ENCODE results near the gene CHCHD10.

The CHCHD10 gene

DNA sequence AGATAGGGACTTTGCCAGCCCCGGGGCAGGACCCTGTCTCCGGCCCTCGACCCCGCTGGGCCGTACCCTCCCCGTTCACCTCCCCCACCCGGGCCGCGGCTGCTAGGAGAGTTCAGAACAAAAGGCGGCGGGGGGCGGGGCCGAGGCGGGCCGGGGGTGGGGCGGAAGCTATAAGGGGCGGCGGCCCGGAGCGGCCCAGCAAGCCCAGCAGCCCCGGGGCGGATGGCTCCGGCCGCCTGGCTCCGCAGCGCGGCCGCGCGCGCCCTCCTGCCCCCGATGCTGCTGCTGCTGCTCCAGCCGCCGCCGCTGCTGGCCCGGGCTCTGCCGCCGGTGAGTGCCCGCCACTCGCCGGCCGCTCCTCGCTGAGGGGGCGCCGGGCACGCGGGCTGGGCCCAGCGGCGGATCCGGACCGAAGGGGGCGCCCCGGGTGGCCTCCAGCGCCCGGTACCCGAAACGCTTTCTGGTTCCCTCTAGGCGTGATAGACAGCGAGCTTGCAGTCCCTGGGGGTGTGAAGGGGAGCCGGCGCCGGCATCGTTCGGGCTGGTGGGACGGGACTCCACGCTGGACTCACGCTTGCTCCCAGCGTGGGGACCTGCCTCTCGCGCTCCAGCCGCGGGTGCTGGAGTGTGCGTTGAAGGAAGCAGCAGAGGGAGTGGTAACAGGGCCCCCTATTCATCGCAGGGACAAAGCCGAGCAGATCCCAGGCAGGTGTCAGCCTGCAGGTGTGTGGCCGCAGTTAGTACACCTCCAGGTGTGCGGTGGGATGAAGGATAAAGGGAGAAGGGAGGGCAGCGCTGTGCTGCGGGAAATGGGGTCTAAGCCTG lies 5.1 kb upstream of the CHCHD10 start, which contains the start of gene MMP11:
Gene MMP11 (plus strand): TSS at position 201 of the 825 bp plus-strand sequence. CDS start 22 bp downstream, at position 223.
- DNase-seq = peak in 2 of 3 donors; percentile 43 to 47
- Histone ChIP-seq H3K9me3 (ENCODE audit: control extremely low read depth in 1 of 5, control insufficient read depth in 4 of 5, insufficient read depth in 2 of 5, low read depth in 1 of 5, low read length in 4 of 5) (no peaks in the 10 kb centered on the region), H3K4me1 (ENCODE audit: control extremely low read depth in 1 of 4, control insufficient read depth in 4 of 4, insufficient read depth in 4 of 4, low read length in 3 of 4) (peaks cover 3 to 44% (median 35%) of the 10 kb centered on the region in 4 experiments), H3K4me3 (ENCODE audit: control insufficient read depth in 1 of 7, extremely low read depth in 1 of 7, insufficient read depth in 4 of 7, low read depth in 2 of 7, low read length in 6 of 7) (peak within 1 kb of the TSS in 6 of 7 experiments; percentile 27 to 70 (median 52)), H3K27me3 (replicated peaks in 2 of 5; ENCODE audit: control insufficient read depth in 4 of 5, insufficient read depth in 5 of 5, low read length in 4 of 5) (peaks cover 0 to 10% (median 0%) of the 10 kb centered on the region in 5 experiments), H3K36me3 (ENCODE audit: control insufficient read depth in 4 of 4, insufficient read depth in 4 of 4, low read length in 3 of 4) (no peaks in the 10 kb centered on the region), H3K27ac (ENCODE audit: insufficient read depth in 1 of 2, low read depth in 1 of 2, low read length in 2 of 2, poor library complexity in 1 of 2, severe bottlenecking in 2 of 2) (no peak within 1 kb of the TSS)
- ChIA-PET CTCF (interaction anchor here (0.8 to 3.0 kb wide), 2 partner anchors 73 to 76 kb away, joined by 3 to 18 read pairs; no protein-coding TSS in a partner anchor), POLR2A (interaction anchor here (0.6 kb wide), 1 partner anchor 10 kb away, joined by 7 read pairs; no protein-coding TSS in a partner anchor)
- WGBS (ENCODE audit: insufficient coverage) = 7% methylated on average over 61 of the region's 79 CpGs

GRCh38 chr22:23772315-23772648 lies 4.5 kb upstream of the CHCHD10 start:
- WGBS (ENCODE audit: insufficient coverage) = 50% methylated on average over 1 of the region's 6 CpGs
- peak overlapping the region in 5 of 7 experiments; percentile 19 to 70 (median 44) for H3K4me3 ChIP-seq (ENCODE audit: control insufficient read depth in 1 of 7, extremely low read depth in 1 of 7, insufficient read depth in 4 of 7, low read depth in 2 of 7, low read length in 6 of 7)
- POLR2A ChIA-PET = no interaction called here

DNA sequence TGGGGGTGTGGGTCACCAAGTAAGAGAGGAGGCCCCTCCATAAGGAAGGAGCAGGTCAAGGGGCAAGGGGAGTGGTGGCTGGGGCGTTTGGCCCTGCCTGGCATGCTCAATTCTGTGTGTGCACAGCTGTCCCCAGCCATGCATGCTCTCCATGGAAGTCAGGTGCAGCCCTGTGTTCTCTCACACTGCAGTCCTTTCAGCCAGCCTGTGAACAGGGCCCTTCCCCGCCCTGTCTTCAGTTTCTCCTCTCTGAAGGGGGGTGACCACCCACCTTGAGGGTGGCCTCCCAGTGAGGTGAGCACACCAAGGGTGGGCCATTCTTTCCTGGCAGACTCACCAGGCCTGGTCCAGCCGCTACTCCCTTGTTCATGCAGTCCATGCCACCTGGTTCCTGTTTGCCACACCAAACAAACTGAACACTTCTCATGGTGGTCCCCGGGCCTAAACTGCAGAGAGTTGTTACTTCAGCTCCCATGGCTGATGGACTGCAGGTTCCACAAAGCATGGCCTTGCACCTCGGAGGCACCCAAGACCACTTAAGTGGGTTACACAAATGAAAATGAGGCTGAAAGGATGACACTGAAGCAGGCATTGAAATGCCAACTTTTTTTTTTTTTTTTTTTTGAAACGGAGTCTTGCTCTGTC lies 1.7 kb upstream of the CHCHD10 start:
- POLR2A ChIA-PET = interaction anchor here (0.6 kb wide), 1 partner anchor 55 kb away, joined by 3 read pairs; no protein-coding TSS in a partner anchor

More at GRCh38 chr22:23772315-23772648, 4.5 kb upstream of the CHCHD10 start:
- Histone ChIP-seq H3K4me1 (ENCODE audit: control extremely low read depth in 1 of 4, control insufficient read depth in 4 of 4, insufficient read depth in 4 of 4, low read length in 3 of 4) (peaks cover 3 to 46% (median 36%) of the 10 kb centered on the region in 4 experiments), H3K36me3 (ENCODE audit: control insufficient read depth in 4 of 4, insufficient read depth in 4 of 4, low read length in 3 of 4) (no peaks in the 10 kb centered on the region), H3K9me3 (ENCODE audit: control extremely low read depth in 1 of 5, control insufficient read depth in 4 of 5, insufficient read depth in 2 of 5, low read depth in 1 of 5, low read length in 4 of 5) (no peaks in the 10 kb centered on the region), H3K27ac (ENCODE audit: insufficient read depth in 1 of 2, low read depth in 1 of 2, low read length in 2 of 2, poor library complexity in 1 of 2, severe bottlenecking in 2 of 2) (no peak overlapping the region), H3K27me3 (replicated peaks in 2 of 5; ENCODE audit: control insufficient read depth in 4 of 5, insufficient read depth in 5 of 5, low read length in 4 of 5) (peaks cover 0 to 10% (median 0%) of the 10 kb centered on the region in 5 experiments)
- CTCF ChIA-PET = interaction anchor here (1.9 to 4.8 kb wide), 3 partner anchors 74 to 79 kb away, joined by 12 to 20 read pairs (median 18); no protein-coding TSS in a partner anchor
- DNase-seq = no peak

DNA sequence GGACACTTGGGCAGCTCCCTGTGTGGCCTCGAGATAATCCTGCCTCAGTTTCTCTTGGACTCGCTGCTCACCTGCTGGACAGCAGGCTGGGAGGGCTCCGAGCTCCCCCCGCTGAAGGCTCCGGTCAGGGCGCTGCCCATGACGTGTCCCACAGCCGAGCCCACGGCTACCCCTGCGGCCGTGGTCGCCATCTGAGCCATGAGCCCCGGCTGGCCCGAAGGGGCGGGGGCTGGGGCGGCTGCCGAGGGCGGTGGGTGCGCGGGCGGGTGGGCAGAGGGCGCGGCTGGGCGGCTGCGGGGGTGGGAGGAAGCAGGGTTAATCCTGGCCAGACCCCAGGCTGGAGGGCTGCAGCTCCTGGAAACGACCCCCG lies 484 bp downstream of the CHCHD10 start:
- POLR2A ChIA-PET = interaction anchor here (0.5 to 1.5 kb wide), 2 partner anchors 79 to 122 kb away, joined by 3 read pairs; no protein-coding TSS in a partner anchor
- peaks cover 8 to 76% (median 67%) of the 10 kb centered on the region in 4 experiments for H3K4me1 ChIP-seq (ENCODE audit: control extremely low read depth in 1 of 4, control insufficient read depth in 4 of 4, insufficient read depth in 4 of 4, low read length in 3 of 4)

More for the DNA sequence above, 1.7 kb upstream of the CHCHD10 start:
- Histone ChIP-seq H3K4me1 (ENCODE audit: control extremely low read depth in 1 of 4, control insufficient read depth in 4 of 4, insufficient read depth in 4 of 4, low read length in 3 of 4) (peaks cover 3 to 64% (median 54%) of the 10 kb centered on the region in 4 experiments), H3K27me3 (replicated peaks in 2 of 5; ENCODE audit: control insufficient read depth in 4 of 5, insufficient read depth in 5 of 5, low read length in 4 of 5) (peaks cover 0 to 10% (median 0%) of the 10 kb centered on the region in 5 experiments), H3K36me3 (ENCODE audit: control insufficient read depth in 4 of 4, insufficient read depth in 4 of 4, low read length in 3 of 4) (peaks cover 0 to 15% (median 0%) of the 10 kb centered on the region in 4 experiments), H3K9me3 (ENCODE audit: control extremely low read depth in 1 of 5, control insufficient read depth in 4 of 5, insufficient read depth in 2 of 5, low read depth in 1 of 5, low read length in 4 of 5) (no peaks in the 10 kb centered on the region), H3K27ac (ENCODE audit: insufficient read depth in 1 of 2, low read depth in 1 of 2, low read length in 2 of 2, poor library complexity in 1 of 2, severe bottlenecking in 2 of 2) (no peak overlapping the region), H3K4me3 (ENCODE audit: control insufficient read depth in 1 of 7, extremely low read depth in 1 of 7, insufficient read depth in 4 of 7, low read depth in 2 of 7, low read length in 6 of 7) (no peak overlapping the region)
- 54% methylated on average over 4 of the region's 6 CpGs for WGBS (ENCODE audit: insufficient coverage)
- CTCF ChIA-PET = interaction anchor here (0.9 to 6.2 kb wide), 10 partner anchors 9 to 87 kb away, joined by 3 to 47 read pairs (median 8); partner anchors contain the start of genes SLC2A11 and VPREB3
- peak in 2 of 3 donors; percentile 30 to 47 for DNase-seq

GRCh38 chr22:23764899-23765881 lies 2.6 kb downstream of the CHCHD10 start:
- DNase-seq = no peak
- H3K9me3 ChIP-seq (ENCODE audit: control extremely low read depth in 1 of 5, control insufficient read depth in 4 of 5, insufficient read depth in 2 of 5, low read depth in 1 of 5, low read length in 4 of 5) = no peaks in the 10 kb centered on the region
- no peak overlapping the region for H3K27ac ChIP-seq (ENCODE audit: insufficient read depth in 1 of 2, low read depth in 1 of 2, low read length in 2 of 2, poor library complexity in 1 of 2, severe bottlenecking in 2 of 2)
- H3K36me3 ChIP-seq (ENCODE audit: control insufficient read depth in 4 of 4, insufficient read depth in 4 of 4, low read length in 3 of 4) = peaks cover 0 to 21% (median 0%) of the 10 kb centered on the region in 4 experiments
- ChIA-PET POLR2A (no interaction called here), CTCF (interaction anchor here (0.5 to 6.2 kb wide), 10 partner anchors 9 to 93 kb away, joined by 3 to 47 read pairs (median 3); partner anchors contain the start of genes SLC2A11 and VPREB3)
- peaks cover 7 to 64% (median 57%) of the 10 kb centered on the region in 4 experiments for H3K4me1 ChIP-seq (ENCODE audit: control extremely low read depth in 1 of 4, control insufficient read depth in 4 of 4, insufficient read depth in 4 of 4, low read length in 3 of 4)
- no peak overlapping the region for H3K4me3 ChIP-seq (ENCODE audit: control insufficient read depth in 1 of 7, extremely low read depth in 1 of 7, insufficient read depth in 4 of 7, low read depth in 2 of 7, low read length in 6 of 7)
- H3K27me3 ChIP-seq (replicated peaks in 2 of 5; ENCODE audit: control insufficient read depth in 4 of 5, insufficient read depth in 5 of 5, low read length in 4 of 5) = no peaks in the 10 kb centered on the region
- 100% methylated on average over 8 of the region's 9 CpGs for WGBS (ENCODE audit: insufficient coverage)

More for the DNA sequence above, 484 bp downstream of the CHCHD10 start:
- H3K27me3 ChIP-seq (replicated peaks in 2 of 5; ENCODE audit: control insufficient read depth in 4 of 5, insufficient read depth in 5 of 5, low read length in 4 of 5) = no peaks in the 10 kb centered on the region
- WGBS (ENCODE audit: insufficient coverage) = 32% methylated on average over 6 of the region's 27 CpGs
- no peaks in the 10 kb centered on the region for H3K9me3 ChIP-seq (ENCODE audit: control extremely low read depth in 1 of 5, control insufficient read depth in 4 of 5, insufficient read depth in 2 of 5, low read depth in 1 of 5, low read length in 4 of 5)
- peaks cover 0 to 21% (median 0%) of the 10 kb centered on the region in 4 experiments for H3K36me3 ChIP-seq (ENCODE audit: control insufficient read depth in 4 of 4, insufficient read depth in 4 of 4, low read length in 3 of 4)
- CTCF ChIA-PET = interaction anchor here (0.6 to 6.2 kb wide), 11 partner anchors 11 to 184 kb away, joined by 3 to 47 read pairs (median 4); partner anchors contain the start of genes SLC2A11 and VPREB3
- peak overlapping the region in 1 of 2 experiments; percentile 32 for H3K27ac ChIP-seq (ENCODE audit: insufficient read depth in 1 of 2, low read depth in 1 of 2, low read length in 2 of 2, poor library complexity in 1 of 2, severe bottlenecking in 2 of 2)
- H3K4me3 ChIP-seq (ENCODE audit: control insufficient read depth in 1 of 7, extremely low read depth in 1 of 7, insufficient read depth in 4 of 7, low read depth in 2 of 7, low read length in 6 of 7) = peak overlapping the region in 6 of 7 experiments; percentile 72 to 92 (median 82)
- no peak for DNase-seq

GRCh38 chr22:23763954-23764353 lies 3.8 kb downstream of the CHCHD10 start:
- H3K9me3 ChIP-seq (ENCODE audit: control extremely low read depth in 1 of 5, control insufficient read depth in 4 of 5, insufficient read depth in 2 of 5, low read depth in 1 of 5, low read length in 4 of 5) = no peaks in the 10 kb centered on the region
- H3K4me1 ChIP-seq (ENCODE audit: control extremely low read depth in 1 of 4, control insufficient read depth in 4 of 4, insufficient read depth in 4 of 4, low read length in 3 of 4) = peaks cover 5 to 56% (median 46%) of the 10 kb centered on the region in 4 experiments
- 85% methylated on average over 4 of the region's 7 CpGs for WGBS (ENCODE audit: insufficient coverage)
- H3K27me3 ChIP-seq (replicated peaks in 2 of 5; ENCODE audit: control insufficient read depth in 4 of 5, insufficient read depth in 5 of 5, low read length in 4 of 5) = no peaks in the 10 kb centered on the region
- ChIA-PET POLR2A (no interaction called here), CTCF (interaction anchor here (1.6 kb wide), 1 partner anchor 86 kb away, joined by 6 read pairs; no protein-coding TSS in a partner anchor)
- no peak overlapping the region for H3K27ac ChIP-seq (ENCODE audit: insufficient read depth in 1 of 2, low read depth in 1 of 2, low read length in 2 of 2, poor library complexity in 1 of 2, severe bottlenecking in 2 of 2)
- H3K36me3 ChIP-seq (ENCODE audit: control insufficient read depth in 4 of 4, insufficient read depth in 4 of 4, low read length in 3 of 4) = peaks cover 0 to 21% (median 0%) of the 10 kb centered on the region in 4 experiments
- peak overlapping the region in 5 of 7 experiments; percentile 9 to 73 (median 56) for H3K4me3 ChIP-seq (ENCODE audit: control insufficient read depth in 1 of 7, extremely low read depth in 1 of 7, insufficient read depth in 4 of 7, low read depth in 2 of 7, low read length in 6 of 7)
- DNase-seq = no peak

All from common myeloid progenitor, CD34-positive (primary cell).